HepG2 (cell line): ENCODE measurements around the gene PLSCR3. TPM values are rescaled to one million over a fixed set of nuclear protein-coding genes. Genes with fewer than 3 reads are reported as not detected.
A peak's percentile ranks its signal among the peaks of the same experiment; 100 is the strongest.

ENCODE experiments used
- ARNT ChIP-seq: fragments of 450-650 bp; IDR thresholded peaks from 2 replicates; pipeline ENCODE4 v1.6.1; 2017
- ARNT2 ChIP-seq: sonication (generic); formaldehyde crosslinking; IDR thresholded peaks from 2 replicates; pipeline ENCODE4 v1.8.0; 2022; ENCODE audit warnings: mild to moderate bottlenecking, low read depth, missing genetic modification reagents, moderate library complexity
- HDAC1 ChIP-seq: sonication (generic); formaldehyde crosslinking; IDR thresholded peaks from 2 replicates; pipeline ENCODE4 v1.5.1; 2020; ENCODE audit warnings: mild to moderate bottlenecking, missing genetic modification reagents
- IRF1 ChIP-seq: sonication (generic); formaldehyde crosslinking; IDR thresholded peaks from 2 replicates; pipeline ENCODE4 v1.4.0; 2020; ENCODE audit warnings: low read depth, mild to moderate bottlenecking, missing genetic modification reagents
- KMT2A ChIP-seq: sonication (generic); formaldehyde crosslinking; IDR thresholded peaks from 2 replicates; pipeline ENCODE4 v1.4.0; 2020; ENCODE audit warnings: missing genetic modification reagents
- NCOA2 ChIP-seq: sonication (generic); formaldehyde crosslinking; IDR thresholded peaks from 2 replicates; pipeline ENCODE4 v1.8.0; 2022; ENCODE audit warnings: inconsistent platforms
- POLR2AphosphoS2 ChIP-seq: IDR thresholded peaks from 2 replicates; pipeline ENCODE4 v1.6.1; 2011; ENCODE audit warnings: low read depth, low read length, improper control_type of control experiment
- SRSF1 ChIP-seq: fragments of 200-400 bp; formaldehyde crosslinking; optimal IDR thresholded peaks from 2 replicates; pipeline ENCODE3; 2017; ENCODE audit warnings: mild to moderate bottlenecking, low read depth, low read length, moderate library complexity
- TFDP2 ChIP-seq: sonication (generic); formaldehyde crosslinking; IDR thresholded peaks from 2 replicates; pipeline ENCODE4 v1.4.0; 2020; ENCODE audit warnings: missing genetic modification reagents
- ZBTB34 ChIP-seq: sonication (generic); formaldehyde crosslinking; IDR thresholded peaks from 2 replicates; pipeline ENCODE4 v1.8.0; 2022; ENCODE audit warnings: mild to moderate bottlenecking, missing genetic modification reagents
- ZFP1 ChIP-seq: IDR thresholded peaks from 2 replicates; pipeline ENCODE4 v1.6.1; 2016
- ZFP36L1 ChIP-seq: sonication (generic); formaldehyde crosslinking; IDR thresholded peaks from 2 replicates; pipeline ENCODE4 v1.8.0; 2022; ENCODE audit warnings: mild to moderate bottlenecking, missing genetic modification reagents, moderate library complexity
- ZNF562 ChIP-seq: sonication (generic); formaldehyde crosslinking; IDR thresholded peaks from 2 replicates; pipeline ENCODE4 v1.8.0; 2022; ENCODE audit warnings: missing genetic modification reagents, borderline replicate concordance
- ZNF580 ChIP-seq: IDR thresholded peaks from 2 replicates; pipeline ENCODE4 v1.6.1; 2016; ENCODE audit warnings: low read depth, borderline replicate concordance
- ZNF597 ChIP-seq: sonication (generic); formaldehyde crosslinking; IDR thresholded peaks from 2 replicates; pipeline ENCODE4 v1.5.0; 2020; ENCODE audit warnings: missing genetic modification reagents
- ZNF687 ChIP-seq: sonication (generic); formaldehyde crosslinking; IDR thresholded peaks from 2 replicates; pipeline ENCODE4 v1.5.1; 2020; ENCODE audit warnings: mild to moderate bottlenecking, missing genetic modification reagents, moderate library complexity
- ZNF788 ChIP-seq: sonication (generic); formaldehyde crosslinking; IDR thresholded peaks from 2 replicates; pipeline ENCODE4 v1.5.0; 2020; ENCODE audit warnings: mild to moderate bottlenecking, missing genetic modification reagents, borderline replicate concordance
- ZSCAN12 ChIP-seq: sonication (generic); formaldehyde crosslinking; IDR thresholded peaks from 2 replicates; pipeline ENCODE4 v1.9.0; 2021; ENCODE audit warnings: mild to moderate bottlenecking, missing genetic modification reagents
- ZSCAN29 ChIP-seq: sonication (generic); formaldehyde crosslinking; conservative IDR thresholded peaks from 2 replicates; pipeline ENCODE4 v1.4.0; 2020; ENCODE audit warnings: mild to moderate bottlenecking, missing genetic modification reagents
- polyA plus RNA-seq, 8 experiments: library from polyadenylated mRNA; depleted of rRNA in 3 of 8; stranded (reverse) in 7 of 8; unstranded in 1 of 8; fragments of >200 nt; fragmentation: Illumina TruSeq in 4 of 8; extraction: Trizol in 4 of 8; gene quantifications; 2 replicates each; pipeline versions ENCODE4 v1.2.1 to v1.2.3, GENCODE V29; 2011 to 2016; ENCODE audit warnings: low read depth in 4 of 8, missing spikeins in 1 of 8, mixed read lengths in 1 of 8; ENCODE audit not compliant: insufficient read depth in 1 of 8
- total RNA-seq, 5 experiments: library from RNA; depleted of rRNA; stranded (reverse); fragments of >200 nt; fragmentation: Illumina TruSeq; extraction: Trizol; gene quantifications; 2 replicates each; pipeline ENCODE4 v1.2.3, GENCODE V29; 2016; ENCODE audit warnings: low read depth in 1 of 5

PLSCR3 gene
- total and polyA plus RNA-seq, 2 of the 13 experiments (the other 11 are each of a cell fraction or from before 2014, with no cell fraction given) = 5.6 to 6.2 TPM

- TF ChIP-seq ZBTB34 (CRISPR knock-in tag) = no peak
- no peak for TF ChIP-seq IRF1 (CRISPR knock-in tag)
- no peak for TF ChIP-seq ARNT
- no peak for TF ChIP-seq ZNF788 (CRISPR knock-in tag)
- peak; percentile 21; the same call in 1 of the 2 replicates for TF ChIP-seq KMT2A (CRISPR knock-in tag)
- TF ChIP-seq NCOA2 = no peak
- peak; percentile 82 for TF ChIP-seq ZNF687 (CRISPR knock-in tag)
- TF ChIP-seq ZFP36L1 (CRISPR knock-in tag) = no peak
- TF ChIP-seq POLR2AphosphoS2 = no peak
- peak; percentile 55; the same call in 1 of the 2 replicates for TF ChIP-seq HDAC1 (CRISPR knock-in tag)
- no peak for TF ChIP-seq ZSCAN29
- no peak for TF ChIP-seq SRSF1
- TF ChIP-seq ZNF580 = no peak
- TF ChIP-seq ZNF562 (CRISPR knock-in tag) = no peak
- no peak for TF ChIP-seq ZNF597 (CRISPR knock-in tag)
- TF ChIP-seq ZFP1 = no peak
- TF ChIP-seq ZSCAN12 (CRISPR knock-in tag) = 0 out of 2 replicates have a peak, but pooled peaks have one; percentile 54
- 0 out of 2 replicates have a peak, but pooled peaks have one; percentile 32 for TF ChIP-seq ARNT2 (CRISPR knock-in tag)
- TF ChIP-seq TFDP2 (CRISPR knock-in tag) = 0 out of 2 replicates have a peak, but pooled peaks have one; percentile 40
These were observed 42.4 kb upstream of the PLSCR3 start (continued) for GRCh38 chr17:7436556-7437368.
